SW 1271 (cell line): ENCODE data around the gene DPYSL3.
A peak's percentile ranks its signal among the peaks of the same experiment; 100 is the strongest.
"Not testable (repeated sequence)": the region's sequence is repeated elsewhere in the genome, so short reads cannot be mapped to it uniquely, and the experiment has no call there.

Experiments
- DNase-seq, 2 experiments: peaks; one replicate each; lab custom pipeline; 2025; lab: John Stamatoyannopoulos, UW

The DPYSL3 gene

GRCh38 chr5:147509710-147510651 is at the start of gene DPYSL3:
TSS of gene DPYSL3 (minus strand) at chr5:147510068. CDS start at chr5:147509858, 210 bp downstream.
- DNase-seq, result peak; percentile 11 to 72

- peak in 1 of 2 experiments; percentile 81 for DNase-seq
These were observed 49.0 kb upstream of the DPYSL3 start for GRCh38 chr5:147558826-147559225.

- no peak for DNase-seq
These were observed 48.2 kb upstream of the DPYSL3 start for GRCh38 chr5:147557876-147558745.

- no peak for DNase-seq
These were observed 45.3 kb upstream of the DPYSL3 start for GRCh38 chr5:147555176-147555575.

GRCh38 chr5:147554261-147554817 is 44.5 kb upstream of the DPYSL3 start:
- peak in 1 of 2 experiments; percentile 10 for DNase-seq

GRCh38 chr5:147553817-147554216 is 43.9 kb upstream of the DPYSL3 start:
- DNase-seq, result not testable (repeated sequence)

- no peak for DNase-seq
These were observed 43.0 kb upstream of the DPYSL3 start for GRCh38 chr5:147552897-147553296.

GRCh38 chr5:147551677-147552076 is 41.8 kb upstream of the DPYSL3 start:
- no peak for DNase-seq

GRCh38 chr5:147547730-147548129 is 37.9 kb upstream of the DPYSL3 start:
- no peak for DNase-seq

GRCh38 chr5:147544556-147544955 is 34.7 kb upstream of the DPYSL3 start:
- DNase-seq, result no peak

- peak in 1 of 2 experiments; percentile 8 for DNase-seq
These were observed 29.2 kb upstream of the DPYSL3 start for GRCh38 chr5:147539053-147539452.

GRCh38 chr5:147538236-147538635 is 28.4 kb upstream of the DPYSL3 start:
- DNase-seq, result no peak

GRCh38 chr5:147534172-147534951 is 24.5 kb upstream of the DPYSL3 start:
- DNase-seq, result peak in 1 of 2 experiments; percentile 22

- no peak for DNase-seq
These were observed 22.3 kb upstream of the DPYSL3 start for GRCh38 chr5:147532156-147532555.

GRCh38 chr5:147530530-147531389 is 20.9 kb upstream of the DPYSL3 start:
- peak in 1 of 2 experiments; percentile 72 for DNase-seq

- DNase-seq, result no peak
These were observed 13.2 kb upstream of the DPYSL3 start for GRCh38 chr5:147523069-147523468.

GRCh38 chr5:147522435-147522834 is 12.6 kb upstream of the DPYSL3 start:
- no peak for DNase-seq

GRCh38 chr5:147520450-147520849 is 10.6 kb upstream of the DPYSL3 start:
- no peak for DNase-seq

GRCh38 chr5:147519380-147519779 is 9.5 kb upstream of the DPYSL3 start:
- no peak for DNase-seq

GRCh38 chr5:147517383-147517782 is 7.5 kb upstream of the DPYSL3 start:
- no peak for DNase-seq
